DMS153 (cell line): Measurements from ENCODE around the gene LRFN3.
"Not testable (repeated sequence)": the region's sequence is repeated elsewhere in the genome, so short reads cannot be mapped to it uniquely, and the experiment has no call there.

Source experiments
- DNase-seq: peaks from one replicate; lab custom pipeline; 2025; lab: John Stamatoyannopoulos, UW

LRFN3 gene

DNA sequence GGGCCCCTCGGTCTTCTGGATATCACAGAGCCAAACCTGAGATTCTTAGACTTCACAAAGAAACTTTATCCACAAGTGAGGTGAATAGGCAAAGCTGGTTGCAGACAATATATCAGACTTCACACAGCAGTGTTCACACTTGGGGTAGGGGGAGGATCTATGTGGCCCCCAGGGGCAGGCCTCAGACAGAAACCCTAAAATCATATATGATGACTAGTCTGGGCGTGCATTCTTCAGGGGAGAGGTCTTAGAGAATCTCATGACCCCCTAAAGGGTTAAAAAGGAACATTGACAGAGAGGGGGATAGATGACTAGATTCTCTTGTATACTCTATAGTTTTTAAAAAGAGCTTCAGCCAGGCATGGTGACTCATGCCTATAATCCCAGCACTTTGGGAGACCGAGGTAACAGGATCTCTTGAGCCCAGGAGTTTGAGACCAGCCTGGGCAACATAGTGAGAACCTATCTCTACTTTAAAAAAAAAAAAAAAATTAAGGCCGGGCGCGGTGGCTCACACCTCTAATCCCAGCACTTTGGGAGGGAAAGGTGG lies 30.9 kb upstream of the LRFN3 start:
- no peak for DNase-seq

GRCh38 chr19:35907377-35907745 lies 28.8 kb upstream of the LRFN3 start:
- no peak for DNase-seq

GRCh38 chr19:35908010-35908441 lies 28.1 kb upstream of the LRFN3 start, which contains the start of gene TYROBP:
Gene TYROBP (minus strand): TSS chr19:35908295. CDS start chr19:35908228, 67 bp downstream.
- no peak for DNase-seq

- DNase-seq = no peak
Measured at GRCh38 chr19:35908973-35909683, 27.0 kb upstream of the LRFN3 start.

GRCh38 chr19:35909684-35910035 lies 26.5 kb upstream of the LRFN3 start:
- DNase-seq = no peak

DNA sequence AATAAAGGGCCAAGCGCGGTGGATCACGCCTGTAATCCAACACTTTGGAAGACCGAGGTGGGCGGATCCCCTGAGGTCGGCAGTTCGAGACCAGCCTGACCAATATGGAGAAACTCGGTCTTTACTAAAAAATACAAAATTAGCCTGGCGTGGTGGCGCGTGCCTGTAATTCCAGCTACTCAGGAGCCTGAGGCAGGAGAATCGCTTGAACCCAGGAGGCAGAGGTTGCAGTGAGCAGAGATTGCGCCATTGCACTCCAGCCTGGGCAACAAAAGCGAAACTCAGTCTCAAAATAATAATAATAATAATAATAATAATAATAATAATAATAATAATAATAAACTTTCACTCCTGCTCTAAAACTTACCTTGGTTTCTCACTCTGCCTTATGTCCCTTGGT lies 25.8 kb upstream of the LRFN3 start:
- not testable (repeated sequence) for DNase-seq

DNA sequence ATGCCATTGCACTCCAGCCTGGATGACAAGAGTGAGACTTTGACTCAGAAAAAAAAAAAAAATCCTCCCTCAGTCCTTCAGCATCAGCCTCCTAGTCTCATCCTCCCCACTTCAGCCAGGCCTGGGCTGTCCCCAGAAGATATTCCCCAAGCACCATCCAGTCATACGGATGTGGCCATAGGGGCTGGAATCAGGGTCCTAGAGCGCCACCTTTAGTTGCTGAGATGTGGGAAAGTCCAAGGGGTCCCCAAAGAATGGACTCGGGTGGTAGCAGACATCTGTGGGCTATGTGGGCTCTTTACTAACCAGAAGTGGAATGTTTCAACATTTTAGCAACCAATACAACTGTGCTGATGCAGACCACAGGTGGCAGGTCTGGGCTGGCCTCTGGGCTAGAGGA lies 25.0 kb upstream of the LRFN3 start:
- DNase-seq = no peak

- no peak for DNase-seq
Measured at GRCh38 chr19:35911790-35912189, 24.4 kb upstream of the LRFN3 start.

GRCh38 chr19:35913589-35913988 lies 22.6 kb upstream of the LRFN3 start:
- no peak for DNase-seq

DNA sequence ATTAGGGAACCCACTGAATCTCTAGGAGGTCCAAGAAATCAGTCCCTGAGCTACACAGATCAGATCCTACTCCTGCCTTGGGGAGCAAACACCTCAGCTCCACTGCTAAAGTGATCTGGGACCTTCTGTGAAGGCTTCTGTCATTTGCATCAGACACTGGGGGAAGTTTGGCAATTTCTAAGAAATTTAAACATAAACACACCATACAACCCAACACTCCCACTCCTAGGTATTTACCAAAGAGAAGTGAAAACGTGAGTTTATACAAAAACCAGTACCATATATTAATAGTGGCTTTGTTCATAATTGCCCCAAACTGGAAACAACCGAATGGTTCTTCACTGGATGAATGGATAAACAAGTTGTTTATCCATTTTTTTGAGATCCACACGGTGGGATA lies 20.7 kb upstream of the LRFN3 start:
- DNase-seq = no peak

DNA sequence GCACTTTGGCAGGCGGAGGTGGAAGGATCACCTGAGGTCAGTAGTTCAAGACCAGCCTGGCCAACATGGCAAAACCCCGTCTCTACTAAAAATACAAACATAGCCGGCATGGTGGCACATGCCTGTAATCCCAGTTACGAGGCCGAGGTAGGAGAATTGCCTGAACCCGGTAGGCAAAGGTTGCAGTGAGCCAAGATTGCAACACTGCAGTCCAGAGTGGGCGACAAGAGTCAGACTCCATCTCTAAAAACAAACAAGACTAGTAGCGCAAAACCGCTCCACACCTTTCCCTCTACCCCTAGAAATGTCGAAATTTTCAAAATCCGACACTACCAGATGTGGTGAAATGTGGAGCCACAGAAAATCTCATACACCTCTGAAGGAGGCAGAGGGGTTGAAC lies 16.9 kb upstream of the LRFN3 start:
- no peak for DNase-seq

- DNase-seq = no peak
Measured at GRCh38 chr19:35921012-35921411, 15.2 kb upstream of the LRFN3 start.

GRCh38 chr19:35925501-35925900 lies 10.7 kb upstream of the LRFN3 start:
- DNase-seq = no peak

- DNase-seq = no peak
Measured at GRCh38 chr19:35928507-35928906, 7.7 kb upstream of the LRFN3 start.

GRCh38 chr19:35929876-35930275 lies 6.3 kb upstream of the LRFN3 start:
- no peak for DNase-seq

DNA sequence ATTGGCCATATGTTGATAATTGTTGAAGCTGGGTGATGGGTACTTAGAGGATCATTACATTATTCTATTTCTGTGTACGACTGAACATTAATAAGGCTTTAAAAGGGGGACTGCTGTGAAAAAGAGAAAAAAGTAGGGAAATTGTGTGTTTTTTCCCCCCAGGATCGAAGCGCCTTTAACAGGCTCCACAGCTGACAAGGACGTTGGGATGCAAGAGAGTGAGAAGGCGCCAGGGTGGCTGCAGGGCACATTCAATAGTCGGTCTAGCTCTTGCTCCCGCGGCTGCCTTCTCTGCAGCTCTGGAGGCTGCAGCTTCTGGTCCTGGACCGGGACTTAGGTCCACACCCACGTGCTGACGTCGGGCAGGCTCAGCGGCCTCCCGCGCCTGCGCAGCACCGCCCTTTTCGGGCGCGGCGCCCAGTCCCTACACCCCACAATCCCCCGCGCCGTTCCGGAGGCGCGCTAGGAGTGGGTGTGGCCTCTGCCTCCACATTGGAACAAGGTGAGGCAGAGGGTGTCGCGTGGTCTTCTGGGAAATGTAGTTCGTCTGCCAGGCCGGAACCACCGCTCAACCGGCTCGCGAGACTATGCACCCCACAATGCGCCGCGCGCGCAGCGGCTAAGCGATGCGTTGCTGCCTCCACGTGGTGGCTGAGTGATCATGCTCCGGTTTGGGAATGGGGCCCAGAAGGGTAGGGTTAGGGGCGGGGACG lies 4.9 kb upstream of the LRFN3 start:
- DNase-seq = peak; percentile 99

DNA sequence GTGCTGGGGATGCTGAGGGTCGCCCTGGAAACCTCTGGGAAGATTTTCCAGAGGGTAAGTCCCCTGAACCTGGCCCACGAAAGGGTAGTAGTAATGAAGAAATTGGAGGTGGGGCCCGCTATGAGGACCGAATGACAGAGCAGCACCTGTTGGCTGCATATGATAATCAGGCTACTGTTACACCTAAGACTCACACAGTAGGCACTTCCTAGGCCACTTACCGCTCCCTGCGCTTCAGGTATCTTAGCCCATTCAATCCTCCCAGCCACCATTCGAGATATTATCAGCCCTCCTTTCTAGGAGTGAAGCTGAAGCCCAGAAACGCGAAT lies 4.3 kb upstream of the LRFN3 start:
- DNase-seq = no peak

- no peak for DNase-seq
Measured at GRCh38 chr19:35932291-35932936, 3.8 kb upstream of the LRFN3 start.

DNA sequence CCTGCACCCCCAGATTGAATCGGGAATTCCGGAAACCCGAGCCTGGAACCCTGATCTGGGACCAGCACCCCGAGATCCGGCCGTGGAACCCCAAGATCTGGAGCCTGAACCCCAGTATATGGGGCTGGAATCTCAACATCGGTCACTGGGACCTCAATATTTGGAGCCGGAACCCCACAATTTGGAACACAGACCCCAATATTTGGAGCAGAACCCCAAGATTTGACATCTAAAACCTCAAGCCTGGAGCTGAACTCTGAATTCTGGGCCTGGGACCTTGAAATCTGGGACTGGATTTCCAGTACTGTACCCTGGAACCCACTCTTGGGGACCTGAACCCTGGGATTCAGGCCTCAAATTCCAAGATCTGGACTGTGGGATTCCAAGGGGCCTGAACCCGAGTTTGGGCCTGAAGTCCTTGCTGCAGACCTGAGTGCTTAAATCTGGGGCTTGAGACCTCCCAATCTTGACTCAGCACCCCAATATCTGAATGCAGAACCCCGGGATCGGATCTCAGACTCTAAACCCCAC lies 629 bp downstream of the LRFN3 start:
- DNase-seq = no peak

GRCh38 chr19:35937345-35938281 lies 1.4 kb downstream of the LRFN3 start:
- no peak for DNase-seq
